Measurements from ENCODE around the gene EXTL2. TPM values are rescaled to one million over a fixed set of nuclear protein-coding genes. Genes with fewer than 3 reads are reported as not detected.

Gene EXTL2
- total RNA-seq, 1 experiment from 2014 or later: 37.9 TPM

DNA sequence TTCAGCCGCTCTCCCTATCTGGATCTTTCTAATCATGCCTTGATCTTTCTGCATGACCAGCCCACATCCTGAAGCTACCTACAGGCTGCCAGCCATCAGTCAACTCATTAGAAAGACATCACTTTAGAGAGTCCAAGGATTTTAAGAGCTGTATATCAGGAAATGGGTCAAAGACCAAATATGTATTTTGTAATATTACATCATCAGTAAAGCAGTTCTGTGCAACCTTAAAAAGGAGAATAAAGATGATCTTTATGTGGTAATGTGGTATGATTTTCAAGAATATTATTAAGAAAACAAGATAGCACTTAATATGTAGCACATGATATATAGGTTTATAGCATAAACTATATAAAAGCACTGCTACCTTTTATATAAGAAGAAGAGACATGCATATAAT is 48.9 kb upstream of the EXTL2 start:
- Histone ChIP-seq H4K91ac (ENCODE audit: insufficient read length, low read depth, low read length) (no peak overlapping the region), H2BK15ac (ENCODE audit: low read depth, low read length) (no peak overlapping the region), H3T11ph (ENCODE audit: low read length) (no peak overlapping the region), H4K8ac (replicated peaks; ENCODE audit: insufficient read length, low read depth, low read length) (no peak overlapping the region), H2BK120ac (ENCODE audit: low read depth, low read length, poor library complexity, severe bottlenecking) (no peak overlapping the region), H3K56ac (ENCODE audit: insufficient read length, low read depth, low read length) (no peak overlapping the region), H4K20me1 (ENCODE audit: control insufficient read depth, insufficient read depth, insufficient read length) (no peaks in the 10 kb centered on the region), H3K27ac (ENCODE audit: insufficient read length, low read depth, low read length) (no peak overlapping the region), H2BK20ac (ENCODE audit: low read depth, low read length, poor library complexity, severe bottlenecking) (no peak overlapping the region), H3K14ac (ENCODE audit: insufficient read depth, low read length) (no peak overlapping the region), H3K9me3 (ENCODE audit: control insufficient read depth, low read depth, low read length) (no peaks in the 10 kb centered on the region), H4K5ac (ENCODE audit: insufficient read length, low read depth, low read length) (no peak overlapping the region), H2AFZ (ENCODE audit: low read length) (no peak overlapping the region), H2AK5ac (ENCODE audit: insufficient read length, low read length) (no peak overlapping the region), H2BK5ac (ENCODE audit: insufficient read length, low read length) (no peak overlapping the region), H3K4me2 (ENCODE audit: insufficient read depth, insufficient read length, low read length) (no peak overlapping the region), H2BK12ac (ENCODE audit: insufficient read length, low read depth, low read length) (no peak overlapping the region), H3K9ac (ENCODE audit: extremely low read depth, insufficient read length, low read length) (no peak overlapping the region), H3K4me1 (ENCODE audit: insufficient read depth, low read length) (no peaks in the 10 kb centered on the region), H3K23me2 (ENCODE audit: insufficient read length, low read depth, low read length, poor library complexity, severe bottlenecking) (no peaks in the 10 kb centered on the region), H3K79me2 (ENCODE audit: insufficient read depth, low read length) (no peaks in the 10 kb centered on the region), H3K27me3 (ENCODE audit: insufficient read depth, low read length) (no peaks in the 10 kb centered on the region), H3K18ac (ENCODE audit: insufficient read length, low read depth, low read length) (no peak overlapping the region), H3K4ac (ENCODE audit: low read depth, low read length) (no peak overlapping the region), H3K79me1 (ENCODE audit: insufficient read depth, low read depth, low read length, poor library complexity, severe bottlenecking) (no peaks in the 10 kb centered on the region), H3K23ac (ENCODE audit: insufficient read length, low read depth, low read length) (no peak overlapping the region)
- Mint-ChIP-seq H3K27ac (0 out of 7 replicates have a peak overlapping the region, but pooled peaks of 1 of the 3 experiments have one; percentile 49), H3K4me1 (peaks cover 4% of the 10 kb centered on the region in 2 experiments), H3K27me3 (ENCODE audit: low read depth) (no peaks in the 10 kb centered on the region), H3K36me3 (ENCODE audit: insufficient read depth in 1 of 3, low read depth in 3 of 3) (peaks cover 50 to 57% (median 51%) of the 10 kb centered on the region in 3 experiments), H3K4me3 (no peak overlapping the region), H3K9me3 (peaks cover 16 to 22% of the 10 kb centered on the region in 2 experiments)
- WGBS (ENCODE audit: extremely low coverage, insufficient read length, low lambda C conversion rate): no CpG with 5 or more reads among the region's 1 CpG
- TF ChIP-seq, protein P1, sequence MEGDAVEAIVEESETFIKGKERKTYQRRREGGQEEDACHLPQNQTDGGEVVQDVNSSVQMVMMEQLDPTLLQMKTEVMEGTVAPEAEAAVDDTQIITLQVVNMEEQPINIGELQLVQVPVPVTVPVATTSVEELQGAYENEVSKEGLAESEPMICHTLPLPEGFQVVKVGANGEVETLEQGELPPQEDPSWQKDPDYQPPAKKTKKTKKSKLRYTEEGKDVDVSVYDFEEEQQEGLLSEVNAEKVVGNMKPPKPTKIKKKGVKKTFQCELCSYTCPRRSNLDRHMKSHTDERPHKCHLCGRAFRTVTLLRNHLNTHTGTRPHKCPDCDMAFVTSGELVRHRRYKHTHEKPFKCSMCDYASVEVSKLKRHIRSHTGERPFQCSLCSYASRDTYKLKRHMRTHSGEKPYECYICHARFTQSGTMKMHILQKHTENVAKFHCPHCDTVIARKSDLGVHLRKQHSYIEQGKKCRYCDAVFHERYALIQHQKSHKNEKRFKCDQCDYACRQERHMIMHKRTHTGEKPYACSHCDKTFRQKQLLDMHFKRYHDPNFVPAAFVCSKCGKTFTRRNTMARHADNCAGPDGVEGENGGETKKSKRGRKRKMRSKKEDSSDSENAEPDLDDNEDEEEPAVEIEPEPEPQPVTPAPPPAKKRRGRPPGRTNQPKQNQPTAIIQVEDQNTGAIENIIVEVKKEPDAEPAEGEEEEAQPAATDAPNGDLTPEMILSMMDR (conservative IDR thresholded peaks at IDR 0.05): no peak
- DNase-seq: no peak
